Measurements from ENCODE around the gene SOWAHD.
"Not testable (repeated sequence)": the region's sequence is repeated elsewhere in the genome, so short reads cannot be mapped to it uniquely, and the experiment has no call there.

The SOWAHD gene

GRCh38 chrX:119745283-119745848 lies 13.0 kb upstream of the SOWAHD start:
- no peak overlapping the region for H3K4me3 ChIP-seq (replicated peaks; ENCODE audit: low read depth, low read length)
- TF ChIP-seq CTCF (IDR thresholded peaks at IDR 0.05; ENCODE audit: low read depth, low read length, missing control alignments) = no peak
- no peak for DNase-seq (ENCODE audit: extremely low read depth, low read depth)

GRCh38 chrX:119750131-119750530 lies 8.3 kb upstream of the SOWAHD start:
- DNase-seq (ENCODE audit: extremely low read depth, low read depth); H3K4me3 ChIP-seq (replicated peaks; ENCODE audit: low read depth, low read length): not testable (repeated sequence)

- DNase-seq (ENCODE audit: extremely low read depth, low read depth); H3K4me3 ChIP-seq (replicated peaks; ENCODE audit: low read depth, low read length): not testable (repeated sequence)
Measured at GRCh38 chrX:119750751-119751150, 7.6 kb upstream of the SOWAHD start.

GRCh38 chrX:119753001-119753400 lies 5.4 kb upstream of the SOWAHD start:
- H3K4me3 ChIP-seq (replicated peaks; ENCODE audit: low read depth, low read length) = no peak overlapping the region
- no peak for DNase-seq (ENCODE audit: extremely low read depth, low read depth)
- no peak for TF ChIP-seq CTCF (IDR thresholded peaks at IDR 0.05; ENCODE audit: low read depth, low read length, missing control alignments)

GRCh38 chrX:119753639-119754257 lies 4.6 kb upstream of the SOWAHD start:
- no peak for DNase-seq (ENCODE audit: extremely low read depth, low read depth)
- peak; percentile 40 for TF ChIP-seq CTCF (IDR thresholded peaks at IDR 0.05; ENCODE audit: low read depth, low read length, missing control alignments)
- no peak overlapping the region for H3K4me3 ChIP-seq (replicated peaks; ENCODE audit: low read depth, low read length)

GRCh38 chrX:119755981-119756533 lies 2.3 kb upstream of the SOWAHD start:
- H3K4me3 ChIP-seq (replicated peaks; ENCODE audit: low read depth, low read length) = no peak overlapping the region
- no peak for DNase-seq (ENCODE audit: extremely low read depth, low read depth)
- no peak for TF ChIP-seq CTCF (IDR thresholded peaks at IDR 0.05; ENCODE audit: low read depth, low read length, missing control alignments)

GRCh38 chrX:119756926-119757635 lies 1.3 kb upstream of the SOWAHD start:
- DNase-seq (ENCODE audit: extremely low read depth, low read depth) = no peak
- H3K4me3 ChIP-seq (replicated peaks; ENCODE audit: low read depth, low read length) = no peak overlapping the region
- no peak for TF ChIP-seq CTCF (IDR thresholded peaks at IDR 0.05; ENCODE audit: low read depth, low read length, missing control alignments)
